Effector memory CD4-positive, alpha-beta T cell (primary cell): Measurements from ENCODE around the gene TJP1.
"Not testable (repeated sequence)": the region's sequence is repeated elsewhere in the genome, so short reads cannot be mapped to it uniquely, and the experiment has no call there.

ENCODE experiments used
- DNase-seq, 3 donors: peaks; one replicate each; pipeline ENCODE4 v3.0.0-alpha.2; 2020
- H3K27ac ChIP-seq: 2 replicates; pipeline ENCODE4 v1.7.0; 2013; ENCODE audit warnings: mild to moderate bottlenecking, low read length, moderate library complexity; ENCODE audit not compliant: insufficient read depth, poor library complexity, severe bottlenecking
- H3K27me3 ChIP-seq: replicated peaks from 2 replicates; pipeline ENCODE4 v1.7.0; 2013; ENCODE audit warnings: mild to moderate bottlenecking, low read length; ENCODE audit not compliant: insufficient read depth, control insufficient read depth, poor library complexity, severe bottlenecking
- H3K36me3 ChIP-seq: 2 replicates; pipeline ENCODE4 v1.7.0; 2013; ENCODE audit warnings: mild to moderate bottlenecking, low read length, moderate library complexity; ENCODE audit not compliant: control insufficient read depth, insufficient read depth
- H3K4me1 ChIP-seq: 2 replicates; pipeline ENCODE4 v1.7.0; 2013; ENCODE audit warnings: low read length, mild to moderate bottlenecking; ENCODE audit not compliant: control insufficient read depth, insufficient read depth, poor library complexity, severe bottlenecking
- H3K4me3 ChIP-seq: 2 replicates; pipeline ENCODE4 v1.7.0; 2013; ENCODE audit warnings: low read length, low read depth, mild to moderate bottlenecking; ENCODE audit not compliant: insufficient read depth, poor library complexity, severe bottlenecking
- H3K9me3 ChIP-seq: 2 replicates; pipeline ENCODE4 v1.7.0; 2013; ENCODE audit warnings: mild to moderate bottlenecking, low read length, moderate library complexity; ENCODE audit not compliant: control insufficient read depth

Gene TJP1

DNA sequence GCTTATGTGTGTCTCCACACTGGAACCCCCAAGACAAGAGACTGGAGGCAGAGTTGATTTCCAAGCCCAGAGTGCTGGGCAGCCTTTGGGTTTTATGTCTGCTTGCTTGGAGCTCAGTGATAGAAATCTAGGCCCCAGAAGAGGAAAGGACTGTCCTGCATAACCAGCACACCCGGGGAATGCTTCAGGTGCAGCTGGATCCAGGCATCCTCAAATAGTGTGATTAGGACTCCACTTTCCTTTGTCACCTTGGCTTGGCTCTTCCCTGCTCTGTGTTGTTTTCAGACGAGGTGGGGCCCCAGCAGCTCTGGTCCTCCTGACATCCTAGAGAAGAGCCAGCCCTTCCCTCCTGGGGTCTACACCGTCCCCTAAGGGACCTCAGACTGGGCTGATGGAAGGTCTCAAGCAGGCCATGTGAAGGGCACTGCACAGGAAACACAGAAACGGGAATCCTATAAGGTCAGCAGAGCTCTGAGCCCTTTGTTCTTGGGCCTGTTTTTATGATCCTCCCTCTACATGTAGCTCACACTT lies 143.7 kb downstream of the TJP1 start:
- H3K36me3 ChIP-seq, result no peaks in the 10 kb centered on the region
- no peaks in the 10 kb centered on the region for H3K4me1 ChIP-seq
- H3K27me3 ChIP-seq, result no peaks in the 10 kb centered on the region
- no peak for DNase-seq
- no peak overlapping the region for H3K27ac ChIP-seq
- H3K4me3 ChIP-seq, result no peak overlapping the region
- no peaks in the 10 kb centered on the region for H3K9me3 ChIP-seq

- H3K4me3 ChIP-seq, result no peak overlapping the region
- H3K4me1 ChIP-seq, result no peaks in the 10 kb centered on the region
- no peaks in the 10 kb centered on the region for H3K9me3 ChIP-seq
- DNase-seq, result no peak
- H3K36me3 ChIP-seq, result no peaks in the 10 kb centered on the region
- H3K27me3 ChIP-seq, result no peaks in the 10 kb centered on the region
- H3K27ac ChIP-seq, result no peak overlapping the region
Measured at GRCh38 chr15:29677871-29678461, 144.3 kb downstream of the TJP1 start.

GRCh38 chr15:29677455-29677854 lies 144.8 kb downstream of the TJP1 start:
- no peak for DNase-seq
- Histone ChIP-seq H3K27ac (no peak overlapping the region), H3K9me3 (no peaks in the 10 kb centered on the region), H3K27me3 (no peaks in the 10 kb centered on the region), H3K4me3 (no peak overlapping the region), H3K4me1 (no peaks in the 10 kb centered on the region), H3K36me3 (no peaks in the 10 kb centered on the region)

DNA sequence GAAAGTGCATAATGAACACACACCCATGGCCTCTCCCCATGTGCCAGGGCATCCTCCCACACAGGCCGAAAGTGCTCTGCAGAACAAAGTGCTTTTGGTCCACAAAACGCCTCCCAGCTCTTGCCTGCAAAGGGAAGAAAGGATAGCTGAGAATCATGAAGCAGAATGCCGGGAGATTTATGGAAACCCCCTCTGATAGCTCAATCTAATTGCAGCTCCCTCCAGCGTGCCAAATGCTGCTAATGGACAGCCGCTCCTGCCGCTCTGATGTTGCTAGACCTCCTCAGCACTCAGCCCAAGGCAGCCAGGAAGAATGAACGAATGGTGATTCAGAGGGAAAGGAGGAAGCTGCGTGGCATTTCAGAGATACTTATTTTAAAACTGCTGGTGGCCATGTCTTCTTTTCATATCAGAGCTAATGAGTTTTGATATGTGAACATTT lies 145.3 kb downstream of the TJP1 start:
- no peaks in the 10 kb centered on the region for H3K36me3 ChIP-seq
- no peak for DNase-seq
- H3K9me3 ChIP-seq, result no peaks in the 10 kb centered on the region
- no peak overlapping the region for H3K4me3 ChIP-seq
- no peak overlapping the region for H3K27ac ChIP-seq
- no peaks in the 10 kb centered on the region for H3K27me3 ChIP-seq
- no peaks in the 10 kb centered on the region for H3K4me1 ChIP-seq

GRCh38 chr15:29676374-29676960 lies 145.8 kb downstream of the TJP1 start:
- H3K9me3 ChIP-seq, DNase-seq, H3K27ac ChIP-seq, H3K4me3 ChIP-seq, H3K4me1 ChIP-seq, H3K36me3 ChIP-seq, H3K27me3 ChIP-seq: not testable (repeated sequence)

GRCh38 chr15:29675791-29676301 lies 146.4 kb downstream of the TJP1 start:
- Histone ChIP-seq H3K4me3 (no peak overlapping the region), H3K4me1 (no peaks in the 10 kb centered on the region), H3K9me3 (no peaks in the 10 kb centered on the region), H3K36me3 (no peaks in the 10 kb centered on the region), H3K27me3 (no peaks in the 10 kb centered on the region), H3K27ac (no peak overlapping the region)
- DNase-seq, result no peak

GRCh38 chr15:29674661-29675533 lies 147.4 kb downstream of the TJP1 start:
- Histone ChIP-seq H3K36me3 (no peaks in the 10 kb centered on the region), H3K4me1 (no peaks in the 10 kb centered on the region), H3K27ac (no peak overlapping the region), H3K27me3 (no peaks in the 10 kb centered on the region), H3K9me3 (no peaks in the 10 kb centered on the region), H3K4me3 (no peak overlapping the region)
- no peak for DNase-seq

DNA sequence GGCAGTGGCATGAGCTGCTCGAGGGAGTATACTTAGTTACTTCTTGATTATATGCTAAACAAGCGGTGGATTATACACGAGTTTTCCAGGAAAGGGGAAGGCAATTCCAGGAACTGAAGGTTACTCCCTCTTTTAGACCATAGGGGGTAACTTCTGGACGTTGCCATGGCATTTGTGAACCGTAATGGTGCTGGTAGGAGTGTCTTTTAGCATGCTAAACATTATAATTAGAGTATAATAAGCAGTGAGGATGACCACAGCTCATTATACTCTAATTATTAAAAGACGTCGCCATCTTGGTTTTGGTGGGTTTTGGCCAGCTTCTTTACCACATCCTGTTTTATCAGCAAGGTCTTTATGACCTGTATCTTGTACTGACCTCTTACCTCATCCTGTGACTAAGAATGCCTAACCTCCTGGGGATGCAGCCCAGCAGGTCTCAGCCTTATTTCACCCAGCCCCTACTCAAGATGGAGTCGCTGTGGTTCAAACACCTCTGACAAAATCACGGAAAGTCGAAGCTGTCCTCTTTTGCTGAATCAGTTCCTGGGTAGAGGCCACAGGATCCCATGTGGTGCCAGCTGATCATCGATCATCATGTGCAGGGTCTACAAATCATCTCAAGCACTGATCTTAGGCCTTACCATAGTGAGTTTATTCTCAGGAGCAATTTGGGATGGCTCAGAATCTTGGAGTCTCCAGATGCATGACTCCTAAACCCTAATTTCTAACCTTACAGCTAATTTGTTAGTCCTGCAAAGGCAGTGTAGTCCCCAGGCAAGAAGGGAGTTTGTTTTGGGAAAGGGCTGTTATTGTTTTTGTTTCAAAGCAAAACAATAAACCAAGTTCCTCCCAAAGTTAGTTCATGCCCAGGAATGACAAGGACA lies 149.1 kb downstream of the TJP1 start:
- Histone ChIP-seq H3K27me3 (no peaks in the 10 kb centered on the region), H3K4me1 (no peaks in the 10 kb centered on the region), H3K9me3 (no peaks in the 10 kb centered on the region), H3K27ac (no peak overlapping the region), H3K4me3 (no peak overlapping the region), H3K36me3 (no peaks in the 10 kb centered on the region)
- DNase-seq, result no peak

- Histone ChIP-seq H3K27ac (no peak overlapping the region), H3K9me3 (no peaks in the 10 kb centered on the region), H3K4me3 (no peak overlapping the region), H3K27me3 (no peaks in the 10 kb centered on the region), H3K36me3 (no peaks in the 10 kb centered on the region), H3K4me1 (no peaks in the 10 kb centered on the region)
- no peak for DNase-seq
Measured at GRCh38 chr15:29672446-29672845, 149.8 kb downstream of the TJP1 start.
